ENCODE data around the gene ACBD6. TPM values are rescaled to one million over a fixed set of nuclear protein-coding genes. Genes with fewer than 3 reads are reported as not detected.

Gene ACBD6
- total RNA-seq, 1 donor from 2014 or later = 34.4 TPM

DNA sequence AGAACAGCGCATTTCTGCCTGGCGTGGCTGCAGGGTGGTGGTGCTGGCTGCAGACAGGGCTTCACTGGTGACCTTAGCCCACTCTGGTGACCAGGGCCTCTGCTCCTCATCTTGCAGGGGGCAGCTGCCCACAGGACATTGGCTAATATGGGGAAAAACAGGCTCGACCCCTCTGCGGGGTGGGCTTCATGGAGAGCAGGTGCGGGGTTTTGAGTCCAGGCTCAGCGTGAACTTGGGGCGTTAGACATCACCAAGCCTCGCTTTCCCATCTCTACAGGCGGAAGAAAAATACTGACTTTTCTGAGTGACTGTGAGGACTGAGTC, 247.9 kb downstream of the ACBD6 start:
- Histone ChIP-seq H3K4me1 (no peaks in the 10 kb centered on the region), H3K27ac (no peak overlapping the region), H3K36me3 (no peaks in the 10 kb centered on the region), H3K4me3 (no peak overlapping the region), H3K9me3 (no peaks in the 10 kb centered on the region), H3K27me3 (no peaks in the 10 kb centered on the region)
- DNase-seq (ENCODE audit: extremely low spot score in 2 of 2) = no peak
- TF ChIP-seq POLR2AphosphoS5 (IDR thresholded peaks at IDR 0.05; ENCODE audit: insufficient read depth in 1 of 2, low read depth in 1 of 2) (no peak), POLR2A (IDR thresholded peaks at IDR 0.05) (no peak)
- TF ChIP-seq, protein P1, sequence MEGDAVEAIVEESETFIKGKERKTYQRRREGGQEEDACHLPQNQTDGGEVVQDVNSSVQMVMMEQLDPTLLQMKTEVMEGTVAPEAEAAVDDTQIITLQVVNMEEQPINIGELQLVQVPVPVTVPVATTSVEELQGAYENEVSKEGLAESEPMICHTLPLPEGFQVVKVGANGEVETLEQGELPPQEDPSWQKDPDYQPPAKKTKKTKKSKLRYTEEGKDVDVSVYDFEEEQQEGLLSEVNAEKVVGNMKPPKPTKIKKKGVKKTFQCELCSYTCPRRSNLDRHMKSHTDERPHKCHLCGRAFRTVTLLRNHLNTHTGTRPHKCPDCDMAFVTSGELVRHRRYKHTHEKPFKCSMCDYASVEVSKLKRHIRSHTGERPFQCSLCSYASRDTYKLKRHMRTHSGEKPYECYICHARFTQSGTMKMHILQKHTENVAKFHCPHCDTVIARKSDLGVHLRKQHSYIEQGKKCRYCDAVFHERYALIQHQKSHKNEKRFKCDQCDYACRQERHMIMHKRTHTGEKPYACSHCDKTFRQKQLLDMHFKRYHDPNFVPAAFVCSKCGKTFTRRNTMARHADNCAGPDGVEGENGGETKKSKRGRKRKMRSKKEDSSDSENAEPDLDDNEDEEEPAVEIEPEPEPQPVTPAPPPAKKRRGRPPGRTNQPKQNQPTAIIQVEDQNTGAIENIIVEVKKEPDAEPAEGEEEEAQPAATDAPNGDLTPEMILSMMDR (IDR thresholded peaks at IDR 0.05) = no peak
- intact Hi-C loops (cut with DNase I) = loop anchor here (10.0 kb wide), 1 partner anchor 220 kb away; no protein-coding TSS in a partner anchor

DNA sequence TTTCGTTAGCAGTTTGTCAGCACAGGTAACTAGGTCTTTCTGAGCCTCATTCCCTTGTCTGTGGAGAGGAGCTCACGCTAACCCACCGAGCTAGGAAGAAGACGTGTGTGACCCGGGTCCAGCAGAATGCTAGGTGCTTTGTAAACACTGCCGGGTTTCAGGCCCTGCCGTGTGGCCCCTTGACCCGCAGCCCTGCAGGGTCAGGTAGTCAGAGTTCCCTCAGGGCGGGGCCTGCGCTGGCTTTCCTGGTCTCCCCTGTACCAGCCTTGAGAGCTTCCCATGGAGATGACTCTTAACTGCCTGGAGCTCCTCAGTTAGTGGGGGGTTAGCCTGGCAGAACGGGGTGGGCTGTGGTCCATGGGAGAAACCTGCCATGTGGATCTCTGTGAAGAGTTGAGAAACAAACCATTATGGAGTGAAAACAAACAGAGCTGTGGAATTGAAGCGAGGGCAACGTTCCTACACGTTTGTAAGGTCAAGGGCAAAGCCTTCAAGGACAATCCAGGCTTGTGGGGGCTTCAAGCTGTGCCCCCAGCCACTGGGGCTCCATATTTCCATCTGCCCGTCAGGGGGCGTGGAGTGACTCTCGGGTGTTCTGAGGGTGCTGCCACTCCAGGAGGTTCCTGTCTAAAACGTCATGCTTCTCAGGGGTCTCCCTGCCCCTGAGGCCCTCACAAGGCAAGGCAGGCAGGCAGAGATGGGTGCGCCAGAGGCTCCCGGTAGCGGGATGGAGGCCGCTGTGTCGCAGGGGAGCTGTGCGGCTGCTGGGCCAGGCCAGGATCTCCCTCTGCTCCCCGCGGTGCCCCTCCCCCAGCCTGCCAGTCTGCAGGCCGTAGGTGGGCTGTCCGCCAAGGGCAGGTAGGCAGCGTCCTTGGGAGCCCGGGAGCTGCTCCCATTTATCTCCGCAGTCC, 248.5 kb downstream of the ACBD6 start:
- Histone ChIP-seq H3K27ac (no peak overlapping the region), H3K36me3 (no peaks in the 10 kb centered on the region), H3K9me3 (no peaks in the 10 kb centered on the region), H3K4me1 (no peaks in the 10 kb centered on the region), H3K4me3 (no peak overlapping the region), H3K27me3 (no peaks in the 10 kb centered on the region)
- TF ChIP-seq, protein P1 (IDR thresholded peaks at IDR 0.05) = no peak
- no peak for TF ChIP-seq POLR2AphosphoS5 (IDR thresholded peaks at IDR 0.05; ENCODE audit: insufficient read depth in 1 of 2, low read depth in 1 of 2)
- DNase-seq (ENCODE audit: extremely low spot score in 2 of 2) = no peak
- intact Hi-C loops (cut with DNase I) = loop anchor here (10.0 kb wide), 1 partner anchor 221 kb away; no protein-coding TSS in a partner anchor

GRCh38 chr1:180252638-180253536, 249.5 kb downstream of the ACBD6 start:
- Histone ChIP-seq H3K27me3 (no peaks in the 10 kb centered on the region), H3K9me3 (no peaks in the 10 kb centered on the region), H3K4me1 (no peaks in the 10 kb centered on the region), H3K27ac (no peak overlapping the region), H3K36me3 (no peaks in the 10 kb centered on the region), H3K4me3 (no peak overlapping the region)
- intact Hi-C loops (cut with DNase I) = loop anchor here (10.0 kb wide), 1 partner anchor 222 kb away; no protein-coding TSS in a partner anchor
- TF ChIP-seq, protein P1 (IDR thresholded peaks at IDR 0.05) = peak; percentile 45 to 65 (median 60)
- TF ChIP-seq POLR2AphosphoS5 (IDR thresholded peaks at IDR 0.05; ENCODE audit: insufficient read depth in 1 of 2, low read depth in 1 of 2) (no peak), POLR2A (IDR thresholded peaks at IDR 0.05) (no peak)
- no peak for DNase-seq (ENCODE audit: extremely low spot score in 2 of 2)

- no peaks in the 10 kb centered on the region for H3K4me1 ChIP-seq
- DNase-seq (ENCODE audit: extremely low spot score in 2 of 2) = no peak
- intact Hi-C loops (cut with DNase I) = loop anchor here (10.0 kb wide), 1 partner anchor 223 kb away; no protein-coding TSS in a partner anchor
These were observed 250.7 kb downstream of the ACBD6 start for GRCh38 chr1:180251526-180252305.

More at GRCh38 chr1:180251526-180252305, 250.7 kb downstream of the ACBD6 start:
- no peak overlapping the region for H3K4me3 ChIP-seq
- no peak for TF ChIP-seq POLR2AphosphoS5 (IDR thresholded peaks at IDR 0.05; ENCODE audit: insufficient read depth in 1 of 2, low read depth in 1 of 2)
- TF ChIP-seq POLR2A (IDR thresholded peaks at IDR 0.05) = no peak
- TF ChIP-seq, protein P1 (IDR thresholded peaks at IDR 0.05) = no peak
- no peaks in the 10 kb centered on the region for H3K9me3 ChIP-seq
- no peaks in the 10 kb centered on the region for H3K36me3 ChIP-seq
- no peak overlapping the region for H3K27ac ChIP-seq
- no peaks in the 10 kb centered on the region for H3K27me3 ChIP-seq

Data from vagina (tissue), 2 donors.